Esophagus squamous epithelium (tissue), 5 donors: ENCODE results near the gene ST8SIA6. TPM values are rescaled to one million over a fixed set of nuclear protein-coding genes. Genes with fewer than 3 reads are reported as not detected.
A peak's percentile ranks its signal among the peaks of the same experiment; 100 is the strongest.

Experiments used
- DNase-seq: peaks from one replicate; lab custom pipeline; 2025; lab: John Stamatoyannopoulos, UW
- H3K27ac ChIP-seq, 4 donors: fragments of 200-600 bp; sonication (generic); one replicate each; pipeline ENCODE4 v1.5.1; 2016 to 2019; ENCODE audit warnings: mild to moderate bottlenecking in 1 of 4
- H3K27me3 ChIP-seq, 4 donors: fragments of 200-600 bp; sonication (generic); 1 replicate in 3 of 4; 2 replicates in 1 of 4; pipeline versions ENCODE4 v1.5.1 to v1.6.0; 2017 to 2021; ENCODE audit warnings: antibody characterized with exemption in 1 of 4
- H3K36me3 ChIP-seq, 3 donors: fragments of 200-600 bp; sonication (generic); one replicate each; pipeline ENCODE4 v1.5.1; 2016 to 2019
- H3K4me1 ChIP-seq, 3 donors: fragments of 200-600 bp; sonication (generic); one replicate each; pipeline ENCODE4 v1.5.1; 2017 to 2019
- H3K4me3 ChIP-seq, 4 donors: fragments of 200-600 bp; sonication (generic); 1 replicate in 3 of 4; 2 replicates in 1 of 4; pipeline ENCODE4 v1.5.1; 2016 to 2019; ENCODE audit warnings: mild to moderate bottlenecking in 2 of 4, moderate library complexity in 1 of 4
- H3K9me3 ChIP-seq, 3 donors: fragments of 200-600 bp; sonication (generic); one replicate each; pipeline ENCODE4 v1.5.1; 2016 to 2019
- POLR2A ChIP-seq, 4 donors: fragments of 450-650 bp; IDR thresholded peaks; one replicate each; pipeline ENCODE4 v1.6.1; 2017; ENCODE audit warnings: antibody characterized with exemption in 4 of 4, mild to moderate bottlenecking in 4 of 4, moderate library complexity in 3 of 4
- WGBS, 2 donors: methylation state at CpG; one replicate each; pipeline ENCODE4 v1.1.5; 2018; 5-methylcytosine and 5-hydroxymethylcytosine counted together
- intact Hi-C: fragments of 100-400 bp; cut with DNase I; formaldehyde crosslinking; loops from one replicate; pipeline ENCODE4 v1.15.0; 2022
- total RNA-seq, 4 donors: library from RNA; depleted of rRNA; stranded (reverse); fragments of >200 nt; gene quantifications; one replicate each; pipeline ENCODE4 v1.1.0, GENCODE V29; 2016
- TF ChIP-seq, protein P1 (sequence below), 6 experiments: fragments of 450-650 bp in 4 of 6; fragments of 200-600 bp in 2 of 6; sonication (generic) in 2 of 6; IDR thresholded peaks; one replicate each; pipeline ENCODE4 v1.5.1; 2016 to 2019; ENCODE audit warnings: antibody characterized with exemption in 6 of 6, mild to moderate bottlenecking in 4 of 6, moderate library complexity in 4 of 6
- donor health status: DM: yes; HTN: yes; CAD: no.

ST8SIA6 gene
- total RNA-seq, 4 donors from 2014 or later, result 0.53 to 2.3 (median 1.2) TPM

GRCh38 chr10:17292375-17292774 is 162.0 kb downstream of the ST8SIA6 start:
- Histone ChIP-seq H3K27ac (no peak overlapping the region), H3K9me3 (no peaks in the 10 kb centered on the region), H3K36me3 (no peaks in the 10 kb centered on the region), H3K4me3 (no peak overlapping the region), H3K4me1 (no peaks in the 10 kb centered on the region), H3K27me3 (peaks cover 0 to 17% (median 0%) of the 10 kb centered on the region in 4 donors)
- WGBS, 2 donors, result 64 to 78% methylated on average over 4 of the region's 4 CpGs
- TF ChIP-seq POLR2A (IDR thresholded peaks at IDR 0.05), result no peak
- TF ChIP-seq, protein P1, sequence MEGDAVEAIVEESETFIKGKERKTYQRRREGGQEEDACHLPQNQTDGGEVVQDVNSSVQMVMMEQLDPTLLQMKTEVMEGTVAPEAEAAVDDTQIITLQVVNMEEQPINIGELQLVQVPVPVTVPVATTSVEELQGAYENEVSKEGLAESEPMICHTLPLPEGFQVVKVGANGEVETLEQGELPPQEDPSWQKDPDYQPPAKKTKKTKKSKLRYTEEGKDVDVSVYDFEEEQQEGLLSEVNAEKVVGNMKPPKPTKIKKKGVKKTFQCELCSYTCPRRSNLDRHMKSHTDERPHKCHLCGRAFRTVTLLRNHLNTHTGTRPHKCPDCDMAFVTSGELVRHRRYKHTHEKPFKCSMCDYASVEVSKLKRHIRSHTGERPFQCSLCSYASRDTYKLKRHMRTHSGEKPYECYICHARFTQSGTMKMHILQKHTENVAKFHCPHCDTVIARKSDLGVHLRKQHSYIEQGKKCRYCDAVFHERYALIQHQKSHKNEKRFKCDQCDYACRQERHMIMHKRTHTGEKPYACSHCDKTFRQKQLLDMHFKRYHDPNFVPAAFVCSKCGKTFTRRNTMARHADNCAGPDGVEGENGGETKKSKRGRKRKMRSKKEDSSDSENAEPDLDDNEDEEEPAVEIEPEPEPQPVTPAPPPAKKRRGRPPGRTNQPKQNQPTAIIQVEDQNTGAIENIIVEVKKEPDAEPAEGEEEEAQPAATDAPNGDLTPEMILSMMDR (IDR thresholded peaks at IDR 0.05), result no peak
- intact Hi-C loops, result loop anchor here (5.0 kb wide), 1 partner anchor 135 kb away; no protein-coding TSS in a partner anchor
- no peak for DNase-seq

DNA sequence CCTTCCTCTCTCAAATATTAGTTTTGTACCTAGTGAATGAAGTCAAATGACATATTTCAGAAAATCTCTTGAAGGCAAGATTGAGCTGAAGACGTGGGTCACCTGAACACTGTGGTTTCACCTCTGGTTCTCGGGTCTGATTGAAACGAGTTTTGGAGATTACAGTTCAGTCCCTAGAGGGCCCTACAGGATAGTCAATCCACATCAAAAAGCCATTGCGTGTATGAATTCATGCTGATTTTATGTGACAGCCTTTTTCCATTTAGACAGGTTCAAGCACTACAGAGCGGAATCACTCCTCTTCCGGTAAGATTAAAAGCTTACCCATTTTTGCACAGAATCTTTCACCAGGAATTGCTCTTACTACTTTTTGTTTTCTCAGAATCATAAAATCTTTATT is 164.2 kb downstream of the ST8SIA6 start:
- peaks cover 0 to 22% (median 0%) of the 10 kb centered on the region in 4 donors for H3K27me3 ChIP-seq
- no peak overlapping the region for H3K27ac ChIP-seq
- TF ChIP-seq, protein P1 (IDR thresholded peaks at IDR 0.05), result peak in 4 of 6 experiments; percentile 14 to 52 (median 32)
- no peak for TF ChIP-seq POLR2A (IDR thresholded peaks at IDR 0.05)
- 17 to 28% methylated on average over 6 of the region's 6 CpGs for WGBS, 2 donors
- no peaks in the 10 kb centered on the region for H3K4me1 ChIP-seq
- DNase-seq, result no peak
- H3K4me3 ChIP-seq, result no peak overlapping the region
- intact Hi-C loops, result loop anchor here (5.0 kb wide), 1 partner anchor 137 kb away; no protein-coding TSS in a partner anchor
- H3K36me3 ChIP-seq, result no peaks in the 10 kb centered on the region
- H3K9me3 ChIP-seq, result no peaks in the 10 kb centered on the region

- Histone ChIP-seq H3K4me1 (no peaks in the 10 kb centered on the region), H3K4me3 (no peak overlapping the region), H3K27ac (no peak overlapping the region), H3K27me3 (peaks cover 0 to 22% (median 0%) of the 10 kb centered on the region in 4 donors), H3K9me3 (no peaks in the 10 kb centered on the region), H3K36me3 (no peaks in the 10 kb centered on the region)
- WGBS, 2 donors, result 85 to 88% methylated on average over 12 of the region's 12 CpGs
- intact Hi-C loops, result loop anchor here (5.0 kb wide), 1 partner anchor 138 kb away; no protein-coding TSS in a partner anchor
- TF ChIP-seq, protein P1 (IDR thresholded peaks at IDR 0.05), result no peak
- TF ChIP-seq POLR2A (IDR thresholded peaks at IDR 0.05), result no peak
- DNase-seq, result no peak
These were observed 164.6 kb downstream of the ST8SIA6 start for GRCh38 chr10:17289763-17290162.

GRCh38 chr10:17286562-17287550 is 167.5 kb downstream of the ST8SIA6 start:
- Histone ChIP-seq H3K9me3 (peaks cover 0 to 11% (median 8%) of the 10 kb centered on the region in 3 donors), H3K36me3 (no peaks in the 10 kb centered on the region), H3K4me1 (no peaks in the 10 kb centered on the region), H3K27me3 (peaks cover 0 to 22% (median 0%) of the 10 kb centered on the region in 4 donors), H3K27ac (no peak overlapping the region), H3K4me3 (no peak overlapping the region)
- no peak for DNase-seq
- no peak for TF ChIP-seq POLR2A (IDR thresholded peaks at IDR 0.05)
- TF ChIP-seq, protein P1 (IDR thresholded peaks at IDR 0.05), result no peak
- intact Hi-C loops, result no loop called here
- 47 to 68% methylated on average over 8 to 9 of the region's 10 CpGs for whole genome bisulfite sequencing, 2 donors

GRCh38 chr10:17282311-17282710 is 172.1 kb downstream of the ST8SIA6 start:
- Histone ChIP-seq H3K27ac (no peak overlapping the region), H3K27me3 (peaks cover 0 to 4% (median 0%) of the 10 kb centered on the region in 4 donors), H3K4me3 (no peak overlapping the region), H3K4me1 (no peaks in the 10 kb centered on the region), H3K9me3 (peaks cover 0 to 12% (median 8%) of the 10 kb centered on the region in 3 donors), H3K36me3 (no peaks in the 10 kb centered on the region)
- no peak for TF ChIP-seq POLR2A (IDR thresholded peaks at IDR 0.05)
- TF ChIP-seq, protein P1 (IDR thresholded peaks at IDR 0.05), result no peak
- DNase-seq, result no peak
- intact Hi-C loops, result no loop called here
- WGBS, 2 donors, result 69 to 75% methylated on average over 3 of the region's 3 CpGs
